Breast epithelium (tissue), 3 donors: ENCODE measurements around the gene PTF1A.

ENCODE experiments used
- CTCF ChIP-seq, 3 donors: fragments of 450-650 bp; IDR thresholded peaks; one replicate each; pipeline ENCODE4 v1.5.1; 2016 to 2017; ENCODE audit warnings: antibody characterized with exemption in 3 of 3, mild to moderate bottlenecking in 3 of 3, moderate library complexity in 3 of 3
- POLR2A ChIP-seq: fragments of 450-650 bp; IDR thresholded peaks from one replicate; pipeline ENCODE4 v1.6.1; 2016; ENCODE audit warnings: antibody characterized with exemption, mild to moderate bottlenecking, moderate library complexity
- POLR2AphosphoS5 ChIP-seq, 3 donors: sonication (generic); formaldehyde crosslinking; IDR thresholded peaks; one replicate each; pipeline ENCODE4 v1.6.1; 2017; ENCODE audit warnings: antibody characterized with exemption in 3 of 3

GRCh38 chr10:23156447-23157150 lies 35.5 kb upstream of the PTF1A start:
- TF ChIP-seq CTCF (IDR thresholded peaks at IDR 0.05) (no peak), POLR2AphosphoS5 (IDR thresholded peaks at IDR 0.05) (no peak), POLR2A (no peak)
